ENCODE data around the gene ASCC3.

DNA sequence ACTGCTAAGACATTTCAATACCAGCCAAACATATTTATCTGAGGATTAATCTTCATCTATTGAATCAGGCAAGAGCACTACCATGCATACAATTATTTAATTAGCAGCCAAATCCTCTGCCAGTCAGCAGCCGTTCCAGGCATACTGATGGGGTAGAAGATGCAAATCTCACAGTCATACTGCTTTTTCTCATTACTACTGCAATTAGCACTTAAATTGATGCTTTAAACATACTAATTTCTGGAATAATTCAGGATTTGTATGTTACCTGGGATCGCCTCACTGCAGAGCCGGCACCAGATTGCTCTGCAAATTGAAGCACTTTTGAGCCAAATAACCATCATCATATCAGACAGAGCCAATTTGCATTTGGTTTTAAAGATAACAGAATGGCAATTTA lies 366.5 kb downstream of the ASCC3 start:
- no peak for TF ChIP-seq CTCF (conservative IDR thresholded peaks at IDR 0.05; ENCODE audit: low read length)
- no peak for TF ChIP-seq EZH2phosphoT487 (IDR thresholded peaks at IDR 0.05; ENCODE audit: borderline replicate concordance, low read depth, low read length)

Data from OCI-LY7 (cell line).